GM23338 (cell line): ENCODE results near the gene ZNF808. TPM values are rescaled to one million over a fixed set of nuclear protein-coding genes. Genes with fewer than 3 reads are reported as not detected.

ENCODE experiments used
- ATAC-seq: fragments of 200-7000 bp; cut with Tn5 transposase; 3 replicates; pipeline ENCODE4 v1.9.1; 2020
- DNase-seq: peaks from one replicate; pipeline ENCODE4 v3.0.0-alpha.2; 2015; ENCODE audit warnings: low spot score
- H2AFZ ChIP-seq: fragments of 200-600 bp; sonication (generic); 2 replicates; pipeline ENCODE4 v1.8.0; 2016; ENCODE audit warnings: antibody characterized with exemption, mild to moderate bottlenecking, moderate library complexity
- H3F3A ChIP-seq: fragments of 200-600 bp; sonication (generic); replicated peaks from 2 replicates; pipeline ENCODE4 v1.8.0; 2017; ENCODE audit warnings: antibody characterized with exemption, mixed run types, low read depth
- H3K27ac ChIP-seq: fragments of 200-600 bp; sonication (generic); 2 replicates; pipeline ENCODE4 v1.6.1; 2016; ENCODE audit warnings: low read depth
- H3K27me3 ChIP-seq: fragments of 200-600 bp; sonication (generic); 2 replicates; pipeline ENCODE4 v1.8.0; 2016; ENCODE audit warnings: mild to moderate bottlenecking, mixed run types, moderate library complexity; ENCODE audit not compliant: insufficient read depth
- H3K36me3 ChIP-seq: fragments of 200-600 bp; sonication (generic); 2 replicates; pipeline ENCODE4 v1.8.0; 2016; ENCODE audit warnings: mild to moderate bottlenecking; ENCODE audit not compliant: insufficient read depth
- H3K4me1 ChIP-seq: fragments of 200-600 bp; sonication (generic); 2 replicates; pipeline ENCODE4 v1.8.0; 2016; ENCODE audit warnings: mild to moderate bottlenecking, moderate library complexity; ENCODE audit not compliant: insufficient read depth
- H3K4me2 ChIP-seq: fragments of 200-600 bp; sonication (generic); 2 replicates; pipeline ENCODE4 v1.7.1; 2017; ENCODE audit warnings: mixed run types
- H3K4me3 ChIP-seq: fragments of 200-600 bp; sonication (generic); 2 replicates; pipeline ENCODE4 v1.6.1; 2016; ENCODE audit warnings: mixed run types
- H3K79me2 ChIP-seq: fragments of 200-600 bp; sonication (generic); replicated peaks from 2 replicates; pipeline ENCODE4 v1.8.0; 2017; ENCODE audit warnings: mild to moderate bottlenecking; ENCODE audit not compliant: insufficient read depth
- H3K9me2 ChIP-seq: fragments of 200-600 bp; sonication (generic); 2 replicates; pipeline ENCODE4 v1.8.0; 2017; ENCODE audit not compliant: insufficient read depth
- H4K20me1 ChIP-seq: fragments of 200-600 bp; sonication (generic); replicated peaks from 2 replicates; pipeline ENCODE4 v1.8.0; 2017; ENCODE audit warnings: mild to moderate bottlenecking; ENCODE audit not compliant: insufficient read depth
- H3K27ac Mint-ChIP-seq: 2 replicates; pipeline ENCODE4 v1.8.0; 2020; ENCODE audit warnings: inconsistent platforms, mild to moderate bottlenecking, moderate library complexity, mixed read lengths
- H3K27me3 Mint-ChIP-seq: 3 replicates; pipeline ENCODE4 v1.8.0; 2022; ENCODE audit warnings: low read depth, mild to moderate bottlenecking, moderate library complexity, mixed read lengths, inconsistent platforms; ENCODE audit not compliant: insufficient read depth, poor library complexity
- H3K36me3 Mint-ChIP-seq: 3 replicates; pipeline ENCODE4 v1.8.0; 2021; ENCODE audit warnings: low read depth, mild to moderate bottlenecking, inconsistent platforms, moderate library complexity, mixed read lengths
- H3K4me1 Mint-ChIP-seq: 3 replicates; pipeline ENCODE4 v1.8.0; 2020; ENCODE audit warnings: mild to moderate bottlenecking, inconsistent platforms, mixed read lengths
- H3K4me3 Mint-ChIP-seq: 3 replicates; pipeline ENCODE4 v1.8.0; 2021; ENCODE audit warnings: moderate library complexity, mild to moderate bottlenecking, inconsistent platforms, mixed read lengths
- H3K9me3 Mint-ChIP-seq: 3 replicates; pipeline ENCODE4 v1.8.0; 2020; ENCODE audit warnings: moderate library complexity, mild to moderate bottlenecking, inconsistent platforms, mixed read lengths
- CREB1 ChIP-seq: fragments of 250-450 bp; sonication (Bioruptor Pico); IDR thresholded peaks from 2 replicates; pipeline ENCODE4 v1.5.0; 2020; ENCODE audit warnings: low read depth, mild to moderate bottlenecking, moderate library complexity
- EZH2 ChIP-seq: fragments of 200-600 bp; sonication (generic); IDR thresholded peaks from one replicate; pipeline ENCODE4 v1.8.0; 2017; ENCODE audit warnings: antibody characterized with exemption, mild to moderate bottlenecking, low read depth; ENCODE audit not compliant: unreplicated experiment
- EZH2phosphoT487 ChIP-seq: fragments of 200-600 bp; sonication (generic); IDR thresholded peaks from one replicate; pipeline ENCODE4 v1.8.1; 2018; ENCODE audit warnings: antibody characterized with exemption; ENCODE audit not compliant: unreplicated experiment
- JUNB ChIP-seq: IDR thresholded peaks from one replicate; pipeline ENCODE4 v1.6.1; 2016; ENCODE audit warnings: antibody characterized with exemption; ENCODE audit not compliant: unreplicated experiment
- NANOG ChIP-seq: IDR thresholded peaks from 2 replicates; pipeline ENCODE4 v1.6.1; 2016; ENCODE audit warnings: antibody characterized with exemption, borderline replicate concordance
- POLR2AphosphoS5 ChIP-seq: IDR thresholded peaks from 2 replicates; pipeline ENCODE4 v1.6.1; 2016; ENCODE audit warnings: antibody characterized with exemption, low read depth
- STAT1 ChIP-seq: IDR thresholded peaks from one replicate; pipeline ENCODE4 v1.6.1; 2016; ENCODE audit warnings: antibody characterized with exemption; ENCODE audit not compliant: unreplicated experiment
- ZNF114 ChIP-seq: fragments of 250-450 bp; sonication (Bioruptor Pico); IDR thresholded peaks from 2 replicates; pipeline ENCODE4 v1.5.0; 2020; ENCODE audit warnings: mild to moderate bottlenecking, moderate library complexity
- ZNF331 ChIP-seq: fragments of 250-450 bp; sonication (Bioruptor Pico); IDR thresholded peaks from 2 replicates; pipeline ENCODE4 v1.5.0; 2020; ENCODE audit warnings: low read depth, mild to moderate bottlenecking, moderate library complexity
- polyA plus RNA-seq: library from polyadenylated mRNA; unstranded; fragments of >200 nt; fragmentation: Nextera tagmentation; extraction: Ambion mirVana; gene quantifications from 2 replicates; pipeline ENCODE4 v1.2.1, GENCODE V29; 2016
- total RNA-seq: library from RNA; depleted of rRNA; stranded (reverse); fragments of >200 nt; shearing (Covaris generic); gene quantifications from 2 replicates; pipeline ENCODE4 v1.2.3, GENCODE V29; 2014
- TF ChIP-seq, protein P1 (sequence below): IDR thresholded peaks from one replicate; pipeline ENCODE4 v1.6.1; 2018; ENCODE audit warnings: antibody characterized with exemption; ENCODE audit not compliant: unreplicated experiment
- TF ChIP-seq, protein P2 (sequence below), 2 experiments: fragments of 200-600 bp in 1 of 2; sonication (generic) in 1 of 2; conservative IDR thresholded peaks; 2 replicates each; pipeline versions ENCODE4 v1.5.1 to v1.6.1; 2016 to 2017; ENCODE audit warnings: antibody characterized with exemption in 2 of 2, low read depth in 2 of 2, mild to moderate bottlenecking in 2 of 2, moderate library complexity in 1 of 2
- TF ChIP-seq, protein P3 (sequence below): fragments of 250-450 bp; sonication (Bioruptor Pico); IDR thresholded peaks from 2 replicates; pipeline ENCODE4 v1.5.0; 2020; ENCODE audit warnings: mild to moderate bottlenecking, moderate library complexity
- TF ChIP-seq, protein P4 (sequence below): IDR thresholded peaks from 2 replicates; pipeline ENCODE4 v1.6.1; 2016; ENCODE audit warnings: antibody characterized with exemption

ZNF808 gene
- total and polyA plus RNA-seq, 2 experiments from 2014 or later: 10.5 to 32.1 TPM

DNA sequence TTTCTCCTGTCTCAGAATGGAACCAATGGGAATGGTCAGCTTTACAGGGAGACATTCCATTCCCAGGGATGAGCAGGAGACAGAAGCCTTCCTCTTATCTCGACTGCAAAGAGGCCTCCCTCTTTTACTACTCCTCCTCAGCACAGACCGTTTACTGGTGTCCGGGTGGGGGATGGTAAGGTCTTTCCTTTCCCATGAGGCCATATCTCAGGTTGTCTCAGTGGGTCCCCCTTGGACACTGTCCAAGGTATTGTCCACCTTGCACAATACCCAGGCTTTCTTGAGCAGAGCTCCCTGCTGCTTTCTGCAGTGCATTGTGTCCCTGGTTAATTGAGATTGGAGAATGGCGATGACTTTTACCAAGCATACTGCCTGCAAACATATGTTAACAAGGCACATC, 7.5 kb upstream of the ZNF808 start:
- no peaks in the 10 kb centered on the region; the same call in 2 of the 3 replicates for H3K36me3 Mint-ChIP-seq
- ATAC-seq (no peak), DNase-seq (peak; percentile 30)
- 0 out of 2 replicates have a peak, but pooled peaks cover 3% of the 10 kb centered on the region for H3F3A ChIP-seq
- H3K9me3 Mint-ChIP-seq: no peaks in the 10 kb centered on the region; the same call in 2 of the 3 replicates
- no peak overlapping the region for H3K27ac Mint-ChIP-seq
- peak overlapping the region; percentile 57; the same call in 1 of the 2 replicates for H2AFZ ChIP-seq
- H3K4me3 ChIP-seq: peak overlapping the region; percentile 23; the same call in 1 of the 2 replicates
- peaks cover 48% of the 10 kb centered on the region for H3K4me1 ChIP-seq
- no peaks in the 10 kb centered on the region for H3K9me2 ChIP-seq
- no peaks in the 10 kb centered on the region for H3K27me3 ChIP-seq
- peaks cover 5% of the 10 kb centered on the region; the same call in 1 of the 2 replicates for H4K20me1 ChIP-seq
- H3K36me3 ChIP-seq: no peaks in the 10 kb centered on the region
- peak overlapping the region; percentile 62 for H3K4me2 ChIP-seq
- H3K27me3 Mint-ChIP-seq: peaks cover 9% of the 10 kb centered on the region
- no peak overlapping the region for H3K4me3 Mint-ChIP-seq
- TF ChIP-seq STAT1 (no peak), JUNB (no peak), NANOG (no peak), EZH2phosphoT487 (no peak), POLR2AphosphoS5 (no peak), ZNF331 (CRISPR knock-in tag) (no peak), EZH2 (no peak), CREB1 (CRISPR knock-in tag) (no peak), ZNF114 (CRISPR knock-in tag) (no peak)
- TF ChIP-seq, protein P1, sequence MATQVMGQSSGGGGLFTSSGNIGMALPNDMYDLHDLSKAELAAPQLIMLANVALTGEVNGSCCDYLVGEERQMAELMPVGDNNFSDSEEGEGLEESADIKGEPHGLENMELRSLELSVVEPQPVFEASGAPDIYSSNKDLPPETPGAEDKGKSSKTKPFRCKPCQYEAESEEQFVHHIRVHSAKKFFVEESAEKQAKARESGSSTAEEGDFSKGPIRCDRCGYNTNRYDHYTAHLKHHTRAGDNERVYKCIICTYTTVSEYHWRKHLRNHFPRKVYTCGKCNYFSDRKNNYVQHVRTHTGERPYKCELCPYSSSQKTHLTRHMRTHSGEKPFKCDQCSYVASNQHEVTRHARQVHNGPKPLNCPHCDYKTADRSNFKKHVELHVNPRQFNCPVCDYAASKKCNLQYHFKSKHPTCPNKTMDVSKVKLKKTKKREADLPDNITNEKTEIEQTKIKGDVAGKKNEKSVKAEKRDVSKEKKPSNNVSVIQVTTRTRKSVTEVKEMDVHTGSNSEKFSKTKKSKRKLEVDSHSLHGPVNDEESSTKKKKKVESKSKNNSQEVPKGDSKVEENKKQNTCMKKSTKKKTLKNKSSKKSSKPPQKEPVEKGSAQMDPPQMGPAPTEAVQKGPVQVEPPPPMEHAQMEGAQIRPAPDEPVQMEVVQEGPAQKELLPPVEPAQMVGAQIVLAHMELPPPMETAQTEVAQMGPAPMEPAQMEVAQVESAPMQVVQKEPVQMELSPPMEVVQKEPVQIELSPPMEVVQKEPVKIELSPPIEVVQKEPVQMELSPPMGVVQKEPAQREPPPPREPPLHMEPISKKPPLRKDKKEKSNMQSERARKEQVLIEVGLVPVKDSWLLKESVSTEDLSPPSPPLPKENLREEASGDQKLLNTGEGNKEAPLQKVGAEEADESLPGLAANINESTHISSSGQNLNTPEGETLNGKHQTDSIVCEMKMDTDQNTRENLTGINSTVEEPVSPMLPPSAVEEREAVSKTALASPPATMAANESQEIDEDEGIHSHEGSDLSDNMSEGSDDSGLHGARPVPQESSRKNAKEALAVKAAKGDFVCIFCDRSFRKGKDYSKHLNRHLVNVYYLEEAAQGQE: no peak
- TF ChIP-seq, protein P2, sequence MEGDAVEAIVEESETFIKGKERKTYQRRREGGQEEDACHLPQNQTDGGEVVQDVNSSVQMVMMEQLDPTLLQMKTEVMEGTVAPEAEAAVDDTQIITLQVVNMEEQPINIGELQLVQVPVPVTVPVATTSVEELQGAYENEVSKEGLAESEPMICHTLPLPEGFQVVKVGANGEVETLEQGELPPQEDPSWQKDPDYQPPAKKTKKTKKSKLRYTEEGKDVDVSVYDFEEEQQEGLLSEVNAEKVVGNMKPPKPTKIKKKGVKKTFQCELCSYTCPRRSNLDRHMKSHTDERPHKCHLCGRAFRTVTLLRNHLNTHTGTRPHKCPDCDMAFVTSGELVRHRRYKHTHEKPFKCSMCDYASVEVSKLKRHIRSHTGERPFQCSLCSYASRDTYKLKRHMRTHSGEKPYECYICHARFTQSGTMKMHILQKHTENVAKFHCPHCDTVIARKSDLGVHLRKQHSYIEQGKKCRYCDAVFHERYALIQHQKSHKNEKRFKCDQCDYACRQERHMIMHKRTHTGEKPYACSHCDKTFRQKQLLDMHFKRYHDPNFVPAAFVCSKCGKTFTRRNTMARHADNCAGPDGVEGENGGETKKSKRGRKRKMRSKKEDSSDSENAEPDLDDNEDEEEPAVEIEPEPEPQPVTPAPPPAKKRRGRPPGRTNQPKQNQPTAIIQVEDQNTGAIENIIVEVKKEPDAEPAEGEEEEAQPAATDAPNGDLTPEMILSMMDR (conservative IDR thresholded peaks at IDR 0.05; ENCODE audit: low read depth in 2 of 2): no peak
- TF ChIP-seq, protein P3, sequence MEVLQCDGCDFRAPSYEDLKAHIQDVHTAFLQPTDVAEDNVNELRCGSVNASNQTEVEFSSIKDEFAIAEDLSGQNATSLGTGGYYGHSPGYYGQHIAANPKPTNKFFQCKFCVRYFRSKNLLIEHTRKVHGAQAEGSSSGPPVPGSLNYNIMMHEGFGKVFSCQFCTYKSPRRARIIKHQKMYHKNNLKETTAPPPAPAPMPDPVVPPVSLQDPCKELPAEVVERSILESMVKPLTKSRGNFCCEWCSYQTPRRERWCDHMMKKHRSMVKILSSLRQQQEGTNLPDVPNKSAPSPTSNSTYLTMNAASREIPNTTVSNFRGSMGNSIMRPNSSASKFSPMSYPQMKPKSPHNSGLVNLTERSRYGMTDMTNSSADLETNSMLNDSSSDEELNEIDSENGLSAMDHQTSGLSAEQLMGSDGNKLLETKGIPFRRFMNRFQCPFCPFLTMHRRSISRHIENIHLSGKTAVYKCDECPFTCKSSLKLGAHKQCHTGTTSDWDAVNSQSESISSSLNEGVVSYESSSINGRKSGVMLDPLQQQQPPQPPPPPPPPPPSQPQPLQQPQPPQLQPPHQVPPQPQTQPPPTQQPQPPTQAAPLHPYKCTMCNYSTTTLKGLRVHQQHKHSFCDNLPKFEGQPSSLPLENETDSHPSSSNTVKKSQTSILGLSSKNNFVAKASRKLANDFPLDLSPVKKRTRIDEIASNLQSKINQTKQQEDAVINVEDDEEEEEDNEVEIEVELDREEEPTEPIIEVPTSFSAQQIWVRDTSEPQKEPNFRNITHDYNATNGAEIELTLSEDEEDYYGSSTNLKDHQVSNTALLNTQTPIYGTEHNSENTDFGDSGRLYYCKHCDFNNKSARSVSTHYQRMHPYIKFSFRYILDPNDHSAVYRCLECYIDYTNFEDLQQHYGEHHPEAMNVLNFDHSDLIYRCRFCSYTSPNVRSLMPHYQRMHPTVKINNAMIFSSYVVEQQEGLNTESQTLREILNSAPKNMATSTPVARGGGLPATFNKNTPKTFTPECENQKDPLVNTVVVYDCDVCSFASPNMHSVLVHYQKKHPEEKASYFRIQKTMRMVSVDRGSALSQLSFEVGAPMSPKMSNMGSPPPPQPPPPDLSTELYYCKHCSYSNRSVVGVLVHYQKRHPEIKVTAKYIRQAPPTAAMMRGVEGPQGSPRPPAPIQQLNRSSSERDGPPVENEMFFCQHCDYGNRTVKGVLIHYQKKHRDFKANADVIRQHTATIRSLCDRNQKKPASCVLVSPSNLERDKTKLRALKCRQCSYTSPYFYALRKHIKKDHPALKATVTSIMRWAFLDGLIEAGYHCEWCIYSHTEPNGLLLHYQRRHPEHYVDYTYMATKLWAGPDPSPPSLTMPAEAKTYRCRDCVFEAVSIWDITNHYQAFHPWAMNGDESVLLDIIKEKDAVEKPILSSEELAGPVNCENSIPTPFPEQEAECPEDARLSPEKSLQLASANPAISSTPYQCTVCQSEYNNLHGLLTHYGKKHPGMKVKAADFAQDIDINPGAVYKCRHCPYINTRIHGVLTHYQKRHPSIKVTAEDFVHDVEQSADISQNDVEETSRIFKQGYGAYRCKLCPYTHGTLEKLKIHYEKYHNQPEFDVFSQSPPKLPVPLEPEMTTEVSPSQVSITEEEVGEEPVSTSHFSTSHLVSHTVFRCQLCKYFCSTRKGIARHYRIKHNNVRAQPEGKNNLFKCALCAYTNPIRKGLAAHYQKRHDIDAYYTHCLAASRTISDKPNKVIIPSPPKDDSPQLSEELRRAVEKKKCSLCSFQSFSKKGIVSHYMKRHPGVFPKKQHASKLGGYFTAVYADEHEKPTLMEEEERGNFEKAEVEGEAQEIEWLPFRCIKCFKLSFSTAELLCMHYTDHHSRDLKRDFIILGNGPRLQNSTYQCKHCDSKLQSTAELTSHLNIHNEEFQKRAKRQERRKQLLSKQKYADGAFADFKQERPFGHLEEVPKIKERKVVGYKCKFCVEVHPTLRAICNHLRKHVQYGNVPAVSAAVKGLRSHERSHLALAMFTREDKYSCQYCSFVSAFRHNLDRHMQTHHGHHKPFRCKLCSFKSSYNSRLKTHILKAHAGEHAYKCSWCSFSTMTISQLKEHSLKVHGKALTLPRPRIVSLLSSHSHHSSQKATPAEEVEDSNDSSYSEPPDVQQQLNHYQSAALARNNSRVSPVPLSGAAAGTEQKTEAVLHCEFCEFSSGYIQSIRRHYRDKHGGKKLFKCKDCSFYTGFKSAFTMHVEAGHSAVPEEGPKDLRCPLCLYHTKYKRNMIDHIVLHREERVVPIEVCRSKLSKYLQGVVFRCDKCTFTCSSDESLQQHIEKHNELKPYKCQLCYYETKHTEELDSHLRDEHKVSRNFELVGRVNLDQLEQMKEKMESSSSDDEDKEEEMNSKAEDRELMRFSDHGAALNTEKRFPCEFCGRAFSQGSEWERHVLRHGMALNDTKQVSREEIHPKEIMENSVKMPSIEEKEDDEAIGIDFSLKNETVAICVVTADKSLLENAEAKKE: no peak
- TF ChIP-seq, protein P4, sequence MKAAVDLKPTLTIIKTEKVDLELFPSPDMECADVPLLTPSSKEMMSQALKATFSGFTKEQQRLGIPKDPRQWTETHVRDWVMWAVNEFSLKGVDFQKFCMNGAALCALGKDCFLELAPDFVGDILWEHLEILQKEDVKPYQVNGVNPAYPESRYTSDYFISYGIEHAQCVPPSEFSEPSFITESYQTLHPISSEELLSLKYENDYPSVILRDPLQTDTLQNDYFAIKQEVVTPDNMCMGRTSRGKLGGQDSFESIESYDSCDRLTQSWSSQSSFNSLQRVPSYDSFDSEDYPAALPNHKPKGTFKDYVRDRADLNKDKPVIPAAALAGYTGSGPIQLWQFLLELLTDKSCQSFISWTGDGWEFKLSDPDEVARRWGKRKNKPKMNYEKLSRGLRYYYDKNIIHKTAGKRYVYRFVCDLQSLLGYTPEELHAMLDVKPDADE: no peak
- no peaks in the 10 kb centered on the region for H3K79me2 ChIP-seq
- H3K27ac ChIP-seq: peak overlapping the region; percentile 33; the same call in 1 of the 2 replicates
- peaks cover 44% of the 10 kb centered on the region for H3K4me1 Mint-ChIP-seq
